Endodermal cell (in vitro differentiated cells): ENCODE measurements around the gene PGGHG. TPM values are rescaled to one million over a fixed set of nuclear protein-coding genes. Genes with fewer than 3 reads are reported as not detected.

Experiments used
- DNase-seq: peaks from one replicate; pipeline ENCODE4 v3.0.0-alpha.2; 2017
- H3K27ac ChIP-seq: 2 replicates; pipeline ENCODE4 v1.5.1; 2013; ENCODE audit warnings: mild to moderate bottlenecking, low read depth, low read length, moderate library complexity
- H3K27me3 ChIP-seq: 2 replicates; pipeline ENCODE4 v1.6.1; 2013; ENCODE audit warnings: mild to moderate bottlenecking, low read length, moderate library complexity; ENCODE audit not compliant: insufficient read depth, control insufficient read depth, poor library complexity, severe bottlenecking
- H3K36me3 ChIP-seq: 2 replicates; pipeline ENCODE4 v1.7.0; 2013; ENCODE audit warnings: mild to moderate bottlenecking, low read length, moderate library complexity; ENCODE audit not compliant: control insufficient read depth, insufficient read depth
- H3K4me1 ChIP-seq: one replicate; pipeline ENCODE4 v1.7.0; 2013; ENCODE audit warnings: low read length; ENCODE audit not compliant: control insufficient read depth, insufficient read depth
- H3K4me3 ChIP-seq: 2 replicates; pipeline ENCODE4 v1.5.1; 2013; ENCODE audit warnings: mild to moderate bottlenecking, low read length, moderate library complexity
- H3K9ac ChIP-seq: 2 replicates; pipeline ENCODE4 v1.6.1; 2013; ENCODE audit warnings: mild to moderate bottlenecking, low read length, moderate library complexity; ENCODE audit not compliant: poor library complexity, severe bottlenecking; ENCODE audit errors: extremely low read depth
- H3K9me3 ChIP-seq: 2 replicates; pipeline ENCODE4 v1.6.1; 2013; ENCODE audit warnings: mild to moderate bottlenecking, low read length, moderate library complexity; ENCODE audit not compliant: control insufficient read depth
- H3K27ac Mint-ChIP-seq: 2 replicates; pipeline ENCODE4 v1.8.0; 2020; ENCODE audit warnings: mixed read lengths
- H3K27me3 Mint-ChIP-seq: 2 replicates; pipeline ENCODE4 v1.8.0; 2021; ENCODE audit warnings: mild to moderate bottlenecking, mixed read lengths; ENCODE audit not compliant: insufficient read depth
- H3K36me3 Mint-ChIP-seq: 2 replicates; pipeline ENCODE4 v1.8.0; 2020; ENCODE audit warnings: low read depth, mixed read lengths
- H3K4me1 Mint-ChIP-seq: 2 replicates; pipeline ENCODE4 v1.8.0; 2020; ENCODE audit warnings: mixed read lengths
- H3K4me3 Mint-ChIP-seq: 2 replicates; pipeline ENCODE4 v1.8.0; 2020; ENCODE audit warnings: mild to moderate bottlenecking, moderate library complexity, mixed read lengths
- H3K9me3 Mint-ChIP-seq: 2 replicates; pipeline ENCODE4 v1.8.0; 2020; ENCODE audit warnings: mild to moderate bottlenecking, mixed read lengths
- WGBS, 2 experiments: methylation state at CpG; one replicate each; pipeline versions ENCODE4 v1.1.5 to v1.1.7; 2013; ENCODE audit warnings: missing lambda C conversion rate in 2 of 2, mixed read lengths in 1 of 2; ENCODE audit not compliant: insufficient coverage in 1 of 2, insufficient read length in 1 of 2; 5-methylcytosine and 5-hydroxymethylcytosine counted together
- total RNA-seq, 2 donors: library from RNA; stranded (reverse); fragmentation: NEBNext Ultra II Directional in 1 of 2; extraction: Animal tissue kit (Norgen Biotek cat#: 25700) in 1 of 2; gene quantifications; 2 replicates in 1 of 2; 3 replicates in 1 of 2; pipeline ENCODE4 v1.2.1, GENCODE V29; 2021
- TF ChIP-seq, protein P1 (sequence below): fragments of 200-600 bp; sonication (generic); conservative IDR thresholded peaks from 2 replicates; pipeline ENCODE4 v1.5.0; 2021; ENCODE audit warnings: antibody characterized with exemption, mild to moderate bottlenecking

Gene PGGHG
- total RNA-seq, 2 donors from 2014 or later, result 129 to 186 TPM

DNA sequence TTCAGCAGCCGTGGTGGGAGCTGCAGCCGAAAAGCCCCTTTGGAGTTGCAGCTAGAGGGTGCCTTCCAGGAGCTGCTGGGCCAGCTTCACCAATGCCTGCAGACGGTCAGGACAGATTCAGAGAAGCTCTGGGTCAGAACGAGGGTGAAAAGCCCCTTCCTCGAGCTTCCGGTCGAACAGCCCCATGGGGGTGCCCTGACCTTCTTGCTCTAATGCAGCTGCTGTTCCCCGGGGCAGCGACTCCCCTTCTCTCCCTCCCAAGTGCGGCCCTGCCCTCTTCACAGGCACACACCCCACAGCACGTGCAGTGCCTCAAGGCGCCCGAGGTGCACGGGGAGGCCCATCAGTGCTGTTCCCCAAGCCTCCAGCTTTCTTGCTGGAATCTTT, 41.4 kb downstream of the PGGHG start:
- TF ChIP-seq, protein P1, sequence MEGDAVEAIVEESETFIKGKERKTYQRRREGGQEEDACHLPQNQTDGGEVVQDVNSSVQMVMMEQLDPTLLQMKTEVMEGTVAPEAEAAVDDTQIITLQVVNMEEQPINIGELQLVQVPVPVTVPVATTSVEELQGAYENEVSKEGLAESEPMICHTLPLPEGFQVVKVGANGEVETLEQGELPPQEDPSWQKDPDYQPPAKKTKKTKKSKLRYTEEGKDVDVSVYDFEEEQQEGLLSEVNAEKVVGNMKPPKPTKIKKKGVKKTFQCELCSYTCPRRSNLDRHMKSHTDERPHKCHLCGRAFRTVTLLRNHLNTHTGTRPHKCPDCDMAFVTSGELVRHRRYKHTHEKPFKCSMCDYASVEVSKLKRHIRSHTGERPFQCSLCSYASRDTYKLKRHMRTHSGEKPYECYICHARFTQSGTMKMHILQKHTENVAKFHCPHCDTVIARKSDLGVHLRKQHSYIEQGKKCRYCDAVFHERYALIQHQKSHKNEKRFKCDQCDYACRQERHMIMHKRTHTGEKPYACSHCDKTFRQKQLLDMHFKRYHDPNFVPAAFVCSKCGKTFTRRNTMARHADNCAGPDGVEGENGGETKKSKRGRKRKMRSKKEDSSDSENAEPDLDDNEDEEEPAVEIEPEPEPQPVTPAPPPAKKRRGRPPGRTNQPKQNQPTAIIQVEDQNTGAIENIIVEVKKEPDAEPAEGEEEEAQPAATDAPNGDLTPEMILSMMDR, result no peak
- no peak overlapping the region for H3K4me3 ChIP-seq

DNA sequence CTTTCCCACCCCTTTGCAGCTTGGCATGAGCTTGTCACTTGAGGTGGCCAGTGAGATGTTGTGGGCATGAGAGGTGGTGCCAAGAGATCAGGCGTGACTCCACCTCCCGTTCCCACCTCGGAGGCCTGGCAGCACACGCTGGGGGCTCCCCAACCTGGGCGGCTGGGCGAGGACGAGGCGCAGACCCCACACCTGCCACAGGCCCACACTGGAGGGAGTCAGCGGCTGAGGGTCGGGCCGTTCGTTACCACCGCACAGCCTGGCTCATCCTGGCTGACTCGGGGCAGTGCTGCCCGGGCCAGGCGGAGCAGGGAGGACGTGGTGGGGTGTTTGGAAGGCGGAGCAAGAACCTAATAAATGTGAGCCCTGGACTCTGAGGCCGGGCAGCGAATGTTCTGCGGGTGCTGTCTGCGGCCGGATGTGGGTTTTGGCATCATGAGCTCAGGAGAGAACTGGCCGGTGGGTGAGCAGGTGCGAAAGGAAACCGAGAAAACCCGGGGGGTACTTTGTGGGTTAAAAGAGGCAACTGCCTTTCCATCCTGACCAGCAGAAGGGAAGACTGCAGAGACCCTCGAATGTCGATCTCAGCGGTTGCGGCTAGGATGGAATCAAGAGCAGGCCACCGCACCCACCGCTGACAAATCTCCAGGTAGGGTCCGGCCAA, 41.9 kb downstream of the PGGHG start:
- Histone ChIP-seq H3K27me3 (no peaks in the 10 kb centered on the region), H3K9me3 (peaks cover 19% of the 10 kb centered on the region), H3K4me3 (no peak overlapping the region), H3K9ac (no peak overlapping the region), H3K36me3 (no peaks in the 10 kb centered on the region), H3K27ac (no peak overlapping the region), H3K4me1 (peaks cover 4% of the 10 kb centered on the region)
- peak; percentile 36 for DNase-seq
- 89 to 93% methylated on average over 17 to 34 of the region's 34 CpGs for WGBS, 2 experiments
- TF ChIP-seq, protein P1, result no peak
- H3K27me3 Mint-ChIP-seq, result peaks cover 3% of the 10 kb centered on the region
- peaks cover 12% of the 10 kb centered on the region for H3K36me3 Mint-ChIP-seq
- no peak overlapping the region for H3K4me3 Mint-ChIP-seq
- peaks cover 41% of the 10 kb centered on the region for H3K9me3 Mint-ChIP-seq
- H3K4me1 Mint-ChIP-seq, result peaks cover 28% of the 10 kb centered on the region
- no peak overlapping the region for H3K27ac Mint-ChIP-seq

More for the DNA sequence above, 41.4 kb downstream of the PGGHG start:
- Histone ChIP-seq H3K9ac (no peak overlapping the region), H3K36me3 (no peaks in the 10 kb centered on the region), H3K27ac (no peak overlapping the region), H3K4me1 (peaks cover 4% of the 10 kb centered on the region), H3K9me3 (peaks cover 19% of the 10 kb centered on the region), H3K27me3 (no peaks in the 10 kb centered on the region)
- peak; percentile 51 for DNase-seq
- 81 to 89% methylated on average over 5 to 14 of the region's 14 CpGs for WGBS, 2 experiments
- Mint-ChIP-seq H3K27ac (no peak overlapping the region), H3K4me1 (peaks cover 25% of the 10 kb centered on the region), H3K27me3 (peaks cover 3% of the 10 kb centered on the region), H3K4me3 (no peak overlapping the region), H3K36me3 (peaks cover 12% of the 10 kb centered on the region), H3K9me3 (peaks cover 41% of the 10 kb centered on the region)

DNA sequence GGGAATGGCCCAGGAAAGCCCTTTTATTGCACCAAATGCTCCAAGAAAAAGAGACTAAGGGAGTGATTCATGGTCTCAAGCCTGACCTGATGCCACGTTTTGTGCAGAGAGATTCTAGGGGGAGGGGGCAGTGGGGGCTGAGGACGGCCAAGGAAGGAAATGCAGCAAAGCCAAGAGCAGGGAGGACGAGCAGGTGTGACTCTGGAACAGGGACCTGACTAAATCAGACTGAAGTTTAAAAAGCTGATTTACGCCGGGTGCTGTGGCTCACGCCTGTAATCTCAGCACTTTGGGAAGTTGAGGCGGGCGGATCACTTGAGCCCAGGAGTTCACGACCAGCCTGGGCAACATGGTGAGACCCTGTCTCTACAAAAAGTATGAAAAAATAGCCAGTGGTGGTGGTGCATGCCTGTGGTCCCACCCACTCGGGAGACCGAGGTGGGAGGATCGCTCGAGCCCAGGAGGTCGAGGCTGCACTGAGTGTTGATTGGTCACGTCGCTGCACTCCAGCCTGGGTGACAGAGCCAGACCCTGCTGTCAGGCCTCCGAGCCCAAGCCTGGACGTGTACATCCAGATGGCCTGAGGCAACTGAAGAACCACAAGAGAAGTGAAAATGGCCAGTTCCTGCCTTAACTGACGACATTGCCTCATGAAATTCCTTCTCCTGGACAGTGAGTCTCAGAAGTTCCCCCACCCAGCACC, 42.6 kb downstream of the PGGHG start:
- Mint-ChIP-seq H3K4me3 (no peak overlapping the region), H3K9me3 (peaks cover 41% of the 10 kb centered on the region), H3K36me3 (peaks cover 12% of the 10 kb centered on the region), H3K27ac (no peak overlapping the region), H3K4me1 (peaks cover 28% of the 10 kb centered on the region), H3K27me3 (peaks cover 3% of the 10 kb centered on the region)
- Histone ChIP-seq H3K4me1 (peaks cover 4% of the 10 kb centered on the region), H3K9ac (no peak overlapping the region), H3K4me3 (no peak overlapping the region), H3K36me3 (no peaks in the 10 kb centered on the region), H3K9me3 (peaks cover 19% of the 10 kb centered on the region), H3K27me3 (no peaks in the 10 kb centered on the region), H3K27ac (no peak overlapping the region)
- WGBS, 2 experiments, result 96 to 97% methylated on average over 17 to 19 of the region's 19 CpGs
- TF ChIP-seq, protein P1, result no peak
- peak; percentile 34 for DNase-seq
